Measurements from ENCODE around the gene ZNG1C. TPM values are rescaled to one million over a fixed set of nuclear protein-coding genes. Genes with fewer than 3 reads are reported as not detected.
"Not testable (repeated sequence)": the region's sequence is repeated elsewhere in the genome, so short reads cannot be mapped to it uniquely, and the experiment has no call there.

Gene ZNG1C
- total RNA-seq, 2 donors from 2014 or later, result 26.2 to 35.5 TPM

GRCh38 chr9:68324518-68324917 lies 82.7 kb downstream of the ZNG1C start:
- ATAC-seq (replicated peaks in 1 of 2); H3K36me3 Mint-ChIP-seq (ENCODE audit: insufficient read depth in 2 of 2); H3K27me3 Mint-ChIP-seq (ENCODE audit: low read depth); DNase-seq; H3K27ac Mint-ChIP-seq; H3K9me3 Mint-ChIP-seq; H3K4me3 Mint-ChIP-seq; H3K4me1 Mint-ChIP-seq (ENCODE audit: low read depth): not testable (repeated sequence)

GRCh38 chr9:68329106-68329505 lies 87.3 kb downstream of the ZNG1C start:
- not testable (repeated sequence) for H3K27me3 Mint-ChIP-seq (ENCODE audit: low read depth); H3K27ac Mint-ChIP-seq; H3K9me3 Mint-ChIP-seq; H3K4me1 Mint-ChIP-seq (ENCODE audit: low read depth); H3K4me3 Mint-ChIP-seq; H3K36me3 Mint-ChIP-seq (ENCODE audit: insufficient read depth in 2 of 2); ATAC-seq (replicated peaks in 1 of 2); DNase-seq

GRCh38 chr9:68330531-68331173 lies 88.9 kb downstream of the ZNG1C start:
- not testable (repeated sequence) for H3K9me3 Mint-ChIP-seq; H3K27me3 Mint-ChIP-seq (ENCODE audit: low read depth); ATAC-seq (replicated peaks in 1 of 2); H3K4me1 Mint-ChIP-seq (ENCODE audit: low read depth); DNase-seq; H3K36me3 Mint-ChIP-seq (ENCODE audit: insufficient read depth in 2 of 2); H3K4me3 Mint-ChIP-seq; H3K27ac Mint-ChIP-seq

GRCh38 chr9:68332122-68332521 lies 90.3 kb downstream of the ZNG1C start:
- H3K36me3 Mint-ChIP-seq (ENCODE audit: insufficient read depth in 2 of 2); H3K9me3 Mint-ChIP-seq; H3K4me1 Mint-ChIP-seq (ENCODE audit: low read depth); H3K4me3 Mint-ChIP-seq; H3K27ac Mint-ChIP-seq; DNase-seq; H3K27me3 Mint-ChIP-seq (ENCODE audit: low read depth): not testable (repeated sequence)
- peak in 1 of 2 donors; percentile 85 for ATAC-seq (replicated peaks in 1 of 2)

GRCh38 chr9:68335935-68336334 lies 94.2 kb downstream of the ZNG1C start:
- not testable (repeated sequence) for H3K36me3 Mint-ChIP-seq (ENCODE audit: insufficient read depth in 2 of 2); H3K4me3 Mint-ChIP-seq; H3K9me3 Mint-ChIP-seq; H3K27ac Mint-ChIP-seq; H3K4me1 Mint-ChIP-seq (ENCODE audit: low read depth); H3K27me3 Mint-ChIP-seq (ENCODE audit: low read depth); DNase-seq
- peak; percentile 34 to 58 for ATAC-seq (replicated peaks in 1 of 2)

- not testable (repeated sequence) for H3K4me3 Mint-ChIP-seq; H3K27me3 Mint-ChIP-seq (ENCODE audit: low read depth); H3K9me3 Mint-ChIP-seq; ATAC-seq (replicated peaks in 1 of 2); H3K36me3 Mint-ChIP-seq (ENCODE audit: insufficient read depth in 2 of 2); H3K27ac Mint-ChIP-seq; DNase-seq; H3K4me1 Mint-ChIP-seq (ENCODE audit: low read depth)
Observed at GRCh38 chr9:68336639-68337339, 95.0 kb downstream of the ZNG1C start.

- not testable (repeated sequence) for H3K4me1 Mint-ChIP-seq (ENCODE audit: low read depth)
Observed at GRCh38 chr9:68338000-68338399, 96.2 kb downstream of the ZNG1C start.

GRCh38 chr9:68342265-68343025 lies 100.7 kb downstream of the ZNG1C start:
- not testable (repeated sequence) for H3K4me1 Mint-ChIP-seq (ENCODE audit: low read depth); H3K27me3 Mint-ChIP-seq (ENCODE audit: low read depth); H3K4me3 Mint-ChIP-seq; H3K36me3 Mint-ChIP-seq (ENCODE audit: insufficient read depth in 2 of 2); H3K9me3 Mint-ChIP-seq; DNase-seq; H3K27ac Mint-ChIP-seq
- peak; percentile 75 to 78 for ATAC-seq (replicated peaks in 1 of 2)

More at GRCh38 chr9:68338000-68338399, 96.2 kb downstream of the ZNG1C start:
- H3K36me3 Mint-ChIP-seq (ENCODE audit: insufficient read depth in 2 of 2); ATAC-seq (replicated peaks in 1 of 2); H3K9me3 Mint-ChIP-seq; H3K4me3 Mint-ChIP-seq; H3K27ac Mint-ChIP-seq; H3K27me3 Mint-ChIP-seq (ENCODE audit: low read depth); DNase-seq: not testable (repeated sequence)

GRCh38 chr9:68343242-68343641 lies 101.5 kb downstream of the ZNG1C start:
- H3K9me3 Mint-ChIP-seq; H3K4me1 Mint-ChIP-seq (ENCODE audit: low read depth); ATAC-seq (replicated peaks in 1 of 2); H3K27ac Mint-ChIP-seq; H3K36me3 Mint-ChIP-seq (ENCODE audit: insufficient read depth in 2 of 2); DNase-seq; H3K27me3 Mint-ChIP-seq (ENCODE audit: low read depth); H3K4me3 Mint-ChIP-seq: not testable (repeated sequence)

- H3K36me3 Mint-ChIP-seq (ENCODE audit: insufficient read depth in 2 of 2); ATAC-seq (replicated peaks in 1 of 2); H3K27ac Mint-ChIP-seq; H3K4me1 Mint-ChIP-seq (ENCODE audit: low read depth); H3K9me3 Mint-ChIP-seq; H3K27me3 Mint-ChIP-seq (ENCODE audit: low read depth); DNase-seq; H3K4me3 Mint-ChIP-seq: not testable (repeated sequence)
Observed at GRCh38 chr9:68343992-68344391, 102.2 kb downstream of the ZNG1C start.

Other genes with a start within 250 kb of the ZNG1C start
- not detected for gene FOXD4L3, start 60.9 kb downstream of the ZNG1C start, total RNA-seq
- gene PGM5, start 114.6 kb downstream of the ZNG1C start, total RNA-seq, result not detected